NCI-H1930 (cell line): ENCODE results near the gene RHEB.

ENCODE experiments used
- DNase-seq, 2 experiments: peaks; one replicate each; lab custom pipeline; 2025; lab: John Stamatoyannopoulos, UW

The RHEB gene

DNA sequence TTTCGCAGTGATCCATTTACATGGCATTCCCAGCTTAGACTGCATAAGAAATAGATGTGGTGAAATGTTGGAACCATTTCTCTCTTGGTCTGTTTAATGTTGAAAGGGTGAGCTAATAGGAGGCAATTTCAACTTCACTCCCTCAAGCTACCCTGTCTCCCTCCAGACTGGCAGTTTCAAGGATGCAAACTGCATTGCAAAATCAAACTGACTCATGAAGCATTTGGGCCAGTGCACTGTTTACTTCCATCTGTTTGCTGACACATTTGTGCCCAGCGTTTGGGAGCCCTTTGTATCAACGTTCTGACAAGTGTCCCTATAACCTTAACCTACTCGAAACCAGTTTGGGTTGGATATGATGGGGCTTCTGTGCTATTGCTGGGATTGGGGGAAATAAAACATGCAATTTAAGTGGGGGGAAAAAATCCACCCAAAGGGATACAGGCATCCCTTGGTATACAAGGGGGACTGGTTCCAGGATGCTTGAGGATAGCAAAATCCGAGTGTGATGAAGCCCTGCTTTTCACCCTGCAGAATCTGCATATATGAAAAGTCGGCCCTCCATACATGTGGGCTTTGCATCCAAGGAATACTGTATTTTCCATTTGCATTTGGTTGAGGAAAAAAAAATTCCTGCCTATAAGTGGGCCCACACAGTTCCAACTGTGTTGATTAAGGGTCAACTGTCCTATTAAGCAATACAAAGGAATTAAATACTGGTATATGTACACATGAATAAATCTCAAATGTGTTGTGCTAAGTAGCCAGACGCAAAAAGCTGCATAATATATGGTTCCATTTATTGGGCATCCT is 15.6 kb downstream of the RHEB start:
- DNase-seq = no peak

DNA sequence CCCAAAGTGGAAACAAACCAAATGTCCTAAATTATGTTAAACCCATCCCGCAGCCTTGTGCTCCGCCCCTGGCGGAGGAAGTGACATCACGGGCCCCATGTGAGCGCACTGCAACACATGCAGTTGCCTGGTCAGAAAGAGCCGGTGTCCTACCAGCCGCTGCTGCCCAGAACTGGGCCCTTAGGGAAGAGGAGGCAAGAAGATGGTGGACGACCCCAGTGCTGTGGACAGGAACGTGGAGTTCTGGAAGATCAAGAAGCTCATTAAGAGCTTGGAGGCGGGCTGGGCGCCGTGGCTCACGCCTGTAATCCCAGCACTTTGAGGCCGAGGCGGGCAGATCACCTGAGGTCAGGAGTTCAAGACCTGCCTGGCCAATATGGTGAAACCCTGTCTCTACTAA is 18.0 kb downstream of the RHEB start:
- DNase-seq = no peak

DNA sequence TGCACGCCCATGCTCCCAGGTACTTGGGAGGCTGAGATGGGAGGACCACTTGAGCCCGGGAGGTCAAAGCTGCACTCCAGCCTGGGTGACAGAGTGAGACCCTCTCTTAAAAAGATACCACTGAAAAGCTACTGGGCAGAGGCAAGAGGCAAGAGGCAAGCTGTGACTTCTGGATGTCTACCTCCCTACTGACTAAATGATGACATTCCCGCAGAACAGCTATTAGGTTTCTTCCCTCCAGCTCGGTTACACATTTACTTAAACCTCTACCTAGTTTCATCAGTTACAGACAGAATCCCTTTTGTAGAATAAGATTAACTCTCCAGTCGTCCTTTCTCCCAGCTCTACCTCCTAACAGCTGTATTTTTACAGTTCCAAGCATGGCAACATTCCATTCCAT is 21.2 kb downstream of the RHEB start:
- no peak for DNase-seq

DNA sequence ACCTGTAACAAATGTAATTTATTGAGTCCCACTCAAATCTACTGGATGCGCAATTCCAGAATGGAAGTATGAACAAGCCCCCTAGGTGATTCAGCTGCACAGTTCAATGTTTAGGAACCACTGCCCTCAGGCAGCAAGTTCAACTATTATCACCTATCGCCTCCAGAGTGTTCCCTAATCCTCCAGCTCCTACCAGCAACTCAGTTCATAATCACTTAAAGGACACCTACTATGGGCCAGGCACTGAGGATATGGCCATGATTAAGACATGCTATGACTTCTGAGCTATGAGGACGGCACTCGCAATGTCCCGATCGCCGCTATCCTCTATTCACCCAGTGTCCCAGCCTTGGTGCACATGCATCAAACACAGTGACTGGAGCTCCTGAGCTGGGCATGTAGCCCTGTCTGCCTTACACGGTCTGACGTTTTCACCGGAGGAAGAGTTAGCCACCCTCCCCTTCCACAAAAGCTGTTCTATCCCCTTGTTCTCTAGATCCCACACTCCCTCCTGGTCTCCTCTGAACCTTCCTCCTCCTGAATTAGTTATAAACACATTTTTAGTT is 22.3 kb downstream of the RHEB start:
- no peak for DNase-seq

DNA sequence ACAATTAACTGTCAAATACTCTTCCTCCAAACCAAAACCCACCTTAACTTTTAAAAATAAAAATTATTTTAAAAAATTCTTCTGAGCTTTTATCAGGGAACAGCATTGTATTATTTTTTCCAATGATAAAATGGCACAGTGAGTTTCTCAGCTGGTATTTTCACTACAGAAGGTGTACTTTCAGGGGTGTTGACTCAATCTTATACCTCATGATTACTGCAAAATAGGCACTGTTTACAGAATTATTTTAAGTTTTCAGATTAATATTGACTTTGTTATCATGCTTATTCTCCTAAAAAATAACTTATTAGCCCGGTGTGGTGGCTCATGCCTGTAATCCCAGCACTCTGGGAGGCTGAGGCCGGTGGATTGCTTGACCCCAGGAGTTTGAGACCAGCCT is 24.3 kb downstream of the RHEB start:
- DNase-seq = no peak

DNA sequence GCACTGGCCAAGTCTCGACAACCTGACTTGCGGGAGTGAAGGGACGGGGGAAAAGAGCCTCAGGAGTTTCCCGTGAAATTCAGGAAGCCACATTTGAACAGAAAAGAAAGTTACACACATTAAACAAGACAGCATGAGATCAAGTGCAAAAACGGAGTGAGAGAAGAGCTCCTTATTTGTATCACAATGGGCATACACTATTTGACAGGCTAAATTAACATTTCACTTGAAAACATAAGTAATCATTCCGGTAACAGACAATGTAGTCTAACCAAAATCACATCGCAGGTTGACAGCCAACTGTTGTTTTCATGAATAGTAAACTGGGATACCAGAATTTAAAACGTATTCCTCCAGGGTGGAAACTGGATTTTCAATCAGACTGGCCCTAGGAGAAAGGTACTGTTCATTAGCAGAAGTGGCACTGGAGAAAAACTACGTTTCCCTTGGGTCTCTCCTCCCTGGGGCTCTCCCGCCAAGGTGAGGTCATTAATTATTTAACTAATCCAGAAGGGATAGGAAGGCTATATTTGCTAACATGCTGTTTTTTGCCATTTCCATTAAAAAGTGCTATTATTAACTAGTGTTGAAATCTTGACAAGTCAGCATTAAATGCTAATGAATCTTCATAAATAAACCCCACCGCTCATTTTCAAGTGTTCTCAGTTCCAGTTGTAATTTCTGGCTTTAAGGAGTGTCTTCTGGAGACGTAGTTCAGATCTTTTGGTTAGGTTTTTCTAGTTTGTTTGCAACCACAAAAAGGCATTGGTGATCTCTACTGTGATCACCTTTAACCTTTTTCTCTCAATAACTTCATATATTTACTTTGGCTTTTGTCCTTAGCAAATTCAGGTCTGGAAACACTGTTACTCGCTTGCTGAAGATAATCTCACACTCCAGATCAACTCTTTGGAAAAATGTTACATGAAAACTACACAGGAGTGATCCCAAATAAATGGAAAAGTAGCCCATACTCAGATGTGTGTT is 25.1 kb downstream of the RHEB start:
- DNase-seq = no peak

DNA sequence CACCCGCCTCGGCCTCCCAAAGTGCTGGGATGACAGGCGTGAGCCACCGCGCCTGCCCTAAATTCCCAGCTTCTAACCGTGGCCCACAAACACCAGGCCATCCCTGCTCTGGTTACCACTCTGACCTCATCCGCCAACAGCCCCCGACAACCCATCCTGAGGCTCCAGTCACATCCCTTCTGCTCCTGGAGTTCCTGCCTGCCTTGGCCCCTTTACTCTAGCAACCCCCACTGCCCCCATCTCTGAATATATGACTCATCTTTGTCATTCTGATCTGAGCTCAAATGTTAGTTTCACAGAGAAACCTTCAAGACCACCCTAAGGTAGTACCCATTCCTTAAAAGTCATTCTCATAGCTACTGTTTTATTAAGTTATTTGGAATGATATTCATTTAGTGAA is 26.6 kb downstream of the RHEB start:
- DNase-seq = no peak

DNA sequence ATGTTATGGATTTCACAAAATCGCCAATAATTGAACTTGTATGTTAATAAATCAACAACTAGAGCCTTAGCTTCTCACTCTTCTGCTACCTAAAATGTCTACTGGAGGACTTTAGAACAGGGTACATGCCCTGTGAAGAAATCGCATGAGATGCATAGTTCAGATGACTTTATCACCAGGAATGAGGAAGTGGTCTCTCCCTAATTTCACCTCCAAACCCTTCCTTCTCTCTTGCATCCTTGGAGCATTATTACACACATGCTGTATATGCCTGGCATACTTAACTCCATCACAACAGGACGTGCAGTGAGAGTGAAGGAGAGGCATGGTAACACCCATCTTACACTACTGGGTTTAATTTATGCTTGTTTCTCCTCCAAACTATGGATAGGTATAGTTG is 27.8 kb downstream of the RHEB start:
- DNase-seq = no peak

DNA sequence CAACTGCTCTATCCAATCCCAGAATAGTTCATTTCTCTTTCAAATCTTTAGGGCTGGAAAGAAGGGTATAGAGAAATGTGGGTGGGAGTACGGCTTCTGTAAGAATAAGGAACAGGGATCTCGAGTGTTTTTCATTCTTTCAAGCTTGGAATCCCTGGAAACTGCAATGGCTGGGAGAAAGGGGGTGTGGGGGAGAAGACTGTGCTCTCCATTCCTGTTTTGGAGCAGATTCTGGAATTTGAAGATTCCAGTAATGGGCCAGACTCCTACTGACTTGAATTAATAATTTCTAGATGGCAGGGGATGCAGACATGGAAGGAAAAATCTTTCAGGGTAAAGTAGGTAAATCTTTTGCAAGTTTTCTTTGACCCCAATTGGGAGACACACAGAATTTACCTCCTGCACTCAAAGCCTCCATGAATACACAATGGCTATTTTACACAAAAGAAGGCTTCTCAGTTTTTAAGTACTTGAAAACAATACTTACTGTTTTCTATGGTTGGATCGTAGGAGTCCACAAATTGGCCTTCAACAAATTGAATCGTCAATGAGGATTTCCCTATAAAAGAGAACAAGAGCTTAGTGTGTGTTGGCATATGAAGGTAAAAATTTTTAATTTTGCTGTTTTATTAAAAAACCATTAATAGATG is 29.1 kb downstream of the RHEB start:
- DNase-seq = no peak

DNA sequence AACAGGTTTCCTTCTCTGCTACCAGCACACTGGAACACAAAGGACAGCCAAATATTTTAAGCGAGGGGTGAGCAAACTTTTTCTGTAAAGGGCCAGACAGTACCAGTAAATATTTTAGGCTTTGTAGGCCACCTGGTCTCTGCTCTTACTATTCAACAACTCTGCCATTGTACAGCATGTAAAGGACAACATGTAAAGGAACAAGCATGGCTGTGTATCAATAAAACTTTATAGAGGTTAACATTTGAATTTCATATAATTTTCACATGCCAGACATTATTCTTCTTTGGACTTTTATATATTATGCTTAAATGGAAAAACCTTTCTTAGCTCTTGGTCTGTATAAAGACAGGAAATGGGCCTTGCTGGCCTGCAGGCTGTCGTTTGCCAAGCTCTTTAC is 30.2 kb downstream of the RHEB start:
- DNase-seq = no peak

DNA sequence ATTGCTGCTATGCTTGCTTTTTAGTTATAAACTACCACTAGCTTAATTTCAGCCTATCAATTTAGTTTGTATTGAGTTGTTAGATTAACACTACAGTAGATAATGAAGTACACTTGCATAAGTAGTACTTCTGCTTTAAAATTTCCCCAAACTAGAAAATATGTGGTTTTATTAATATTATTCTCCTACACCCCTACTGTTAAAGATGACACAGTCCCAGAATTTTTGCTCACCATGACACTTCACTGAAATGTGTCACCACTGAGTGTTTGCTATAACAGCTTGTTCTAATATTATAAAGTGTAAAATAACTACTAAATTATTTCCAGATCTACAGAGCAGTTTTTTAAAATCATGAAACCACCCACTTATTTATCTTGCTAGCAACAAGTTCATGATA is 31.6 kb downstream of the RHEB start:
- no peak for DNase-seq

DNA sequence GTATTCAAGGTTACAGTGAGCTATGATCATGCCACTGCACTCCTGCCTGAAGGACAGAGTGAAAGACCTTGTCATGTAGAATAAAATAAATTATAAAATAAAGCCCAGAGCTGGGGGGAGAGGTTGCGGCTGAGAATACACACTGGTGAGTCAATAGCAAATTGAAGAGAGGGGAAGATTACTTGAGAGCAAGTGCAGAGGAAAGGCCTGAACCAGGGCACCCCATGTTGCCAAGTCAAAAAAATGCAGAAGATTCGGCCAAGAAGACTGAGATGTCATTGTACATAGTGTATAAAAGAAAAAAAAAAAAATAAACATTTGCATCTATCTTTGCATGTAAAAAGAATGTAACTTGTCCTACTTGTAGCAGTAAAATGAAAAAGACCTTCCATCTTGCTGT is 32.5 kb downstream of the RHEB start:
- no peak for DNase-seq

DNA sequence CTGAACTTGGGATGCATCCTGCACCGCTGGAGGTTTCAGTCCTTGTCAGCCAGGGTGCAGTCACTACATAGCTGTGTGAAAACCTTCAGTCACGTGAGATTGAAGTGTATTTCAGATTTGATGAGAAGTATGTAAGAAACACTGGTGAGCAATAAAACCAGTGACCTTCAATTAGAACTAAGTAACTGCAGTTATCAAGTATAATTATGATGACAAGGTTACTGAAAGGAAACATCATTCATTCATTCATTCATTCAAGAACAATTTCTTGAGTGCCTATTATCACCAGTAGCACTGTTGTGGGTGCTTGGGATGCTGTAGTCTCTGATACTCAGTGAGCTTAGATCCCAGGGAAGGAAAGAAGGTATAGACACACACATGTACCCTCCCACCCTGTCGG is 33.6 kb downstream of the RHEB start:
- DNase-seq = no peak

DNA sequence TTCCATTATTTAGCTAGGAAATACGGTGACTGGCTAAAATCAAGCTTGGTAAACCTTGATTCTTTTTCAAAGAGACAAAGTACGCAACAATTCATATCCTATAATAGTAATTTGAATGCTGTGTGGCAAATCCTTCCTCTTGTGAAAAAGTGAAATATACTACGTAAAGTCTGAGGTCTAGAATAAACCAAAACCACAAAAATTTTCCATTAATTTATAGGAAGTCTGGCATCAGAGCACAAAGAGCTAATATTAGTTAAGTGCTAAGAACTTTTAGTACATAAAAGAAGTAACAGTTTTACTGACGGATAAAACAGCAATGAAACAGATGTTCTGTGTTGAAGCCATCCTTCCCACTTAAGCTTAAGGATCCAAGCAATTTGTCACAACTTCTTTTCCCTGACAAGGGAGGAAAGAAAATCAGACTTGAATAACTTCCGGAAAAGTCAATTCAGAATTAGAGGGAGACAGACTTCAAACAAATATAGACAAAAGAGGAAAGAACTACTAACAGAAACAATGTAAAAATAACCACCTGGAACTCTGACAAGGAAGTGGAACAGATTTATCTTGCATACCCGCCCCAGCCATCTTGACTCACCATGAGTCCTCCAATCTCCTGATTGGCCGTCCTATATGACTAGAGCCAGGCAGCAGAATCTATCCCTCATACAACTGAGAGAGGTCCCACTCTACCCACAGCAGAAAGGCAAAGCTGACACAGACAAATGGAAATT is 34.6 kb downstream of the RHEB start:
- no peak for DNase-seq

DNA sequence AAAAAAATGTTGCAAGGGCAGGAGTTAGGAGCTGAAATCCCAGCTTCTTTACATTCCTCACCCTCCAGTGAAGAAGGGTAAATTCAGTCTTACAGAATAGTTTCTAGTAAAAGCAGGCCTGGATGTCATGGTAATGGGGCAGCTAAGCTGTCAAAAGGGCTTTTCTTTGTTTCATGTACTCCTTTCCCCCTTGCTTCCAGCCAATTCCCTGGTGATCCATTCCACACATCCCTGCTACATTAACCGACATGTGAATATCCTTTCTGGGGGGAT is 36.0 kb downstream of the RHEB start:
- no peak for DNase-seq

DNA sequence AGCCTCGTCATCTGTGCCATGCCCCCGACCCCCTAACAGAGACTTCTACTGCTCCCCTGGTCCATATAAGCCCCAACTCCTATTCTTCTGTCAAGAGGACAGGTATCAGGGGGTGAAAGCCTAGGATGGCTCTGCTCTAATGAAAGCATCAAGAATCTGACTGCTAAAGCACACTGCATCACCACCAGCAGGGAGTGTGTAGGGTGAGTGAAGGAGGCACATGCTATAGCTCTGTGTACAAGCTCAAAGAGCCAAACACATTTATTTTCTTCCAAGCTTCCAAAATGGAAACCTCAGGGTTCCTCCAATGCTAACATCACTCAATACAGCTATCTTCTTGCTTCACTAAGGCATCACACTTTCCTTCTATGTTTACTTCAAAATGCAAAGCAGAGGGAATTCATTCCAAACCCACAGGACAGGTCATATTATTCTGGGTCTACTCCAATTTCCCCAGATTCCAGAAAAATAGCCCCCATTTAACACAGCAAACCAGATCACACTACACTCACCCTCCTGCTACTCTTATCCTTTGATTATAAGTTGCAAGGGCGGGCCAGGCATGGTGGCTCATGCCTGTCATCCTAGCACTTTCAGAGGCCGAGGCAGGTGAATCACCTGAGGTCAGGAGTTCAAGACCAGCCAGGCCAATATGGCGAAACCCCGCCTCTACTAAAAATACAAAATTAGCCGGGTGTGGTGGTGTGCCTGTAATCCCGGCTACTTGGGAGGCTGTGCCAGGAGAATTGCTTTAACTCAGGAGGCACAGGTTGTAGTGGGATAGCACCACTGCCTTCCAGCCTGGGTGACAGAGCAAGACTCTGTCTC is 36.6 kb downstream of the RHEB start:
- no peak for DNase-seq

DNA sequence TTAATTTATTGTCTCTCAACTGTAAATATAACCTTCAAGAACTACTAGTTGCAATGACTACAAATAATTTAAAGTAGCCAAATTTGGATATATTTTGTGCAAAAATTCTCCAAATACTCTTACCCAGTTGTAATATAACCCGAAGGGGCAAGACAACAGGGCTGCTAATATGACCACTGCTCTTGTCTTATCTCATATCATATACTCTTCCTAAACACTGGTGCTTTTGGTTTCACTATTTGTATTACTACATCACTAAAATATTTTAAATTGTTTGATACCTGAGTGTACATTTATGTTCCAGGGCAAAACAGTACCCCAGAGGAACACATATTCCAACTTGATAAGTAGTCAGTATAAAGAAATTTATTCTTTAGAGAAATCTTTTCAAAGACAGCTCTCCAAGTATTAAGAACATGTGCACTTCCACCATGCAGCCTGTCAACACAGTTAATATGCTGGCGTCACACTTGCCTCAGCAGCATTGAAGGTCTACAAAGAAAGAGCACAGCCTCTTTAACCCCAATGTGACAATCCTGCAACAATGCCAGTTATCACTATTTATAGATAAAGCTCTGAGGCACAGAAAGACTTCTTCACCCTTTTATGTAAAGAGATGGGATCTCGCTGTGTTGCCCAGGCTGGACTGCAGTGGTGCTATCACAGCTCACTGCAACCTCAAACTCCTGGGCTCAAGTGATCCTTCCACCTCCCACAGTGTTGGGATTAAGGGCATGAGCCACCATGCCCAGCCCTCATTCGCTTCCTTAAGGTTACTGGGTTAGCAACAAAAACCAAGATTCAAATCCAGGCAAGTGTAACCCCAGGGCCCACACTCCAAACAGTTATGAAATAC is 37.8 kb downstream of the RHEB start:
- DNase-seq = no peak

DNA sequence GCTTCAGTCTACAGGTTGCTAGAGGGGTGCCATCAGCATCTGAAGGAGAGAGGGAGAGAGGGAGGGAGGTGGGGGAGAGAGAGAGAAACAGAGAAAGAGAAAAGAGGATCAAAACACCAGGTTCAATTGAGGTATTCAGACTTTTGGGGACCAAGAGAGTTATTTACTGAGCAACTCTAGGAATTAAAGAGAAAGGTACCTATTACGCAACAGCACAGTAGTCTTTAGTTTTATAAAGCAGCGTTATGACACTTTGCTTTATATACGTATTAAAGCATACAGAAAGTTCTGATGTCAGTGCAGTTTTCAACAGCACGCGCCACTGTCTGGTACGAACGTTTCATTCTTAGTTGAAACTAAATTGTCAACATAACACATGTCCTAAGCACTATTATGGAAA is 41.8 kb downstream of the RHEB start:
- DNase-seq = no peak

DNA sequence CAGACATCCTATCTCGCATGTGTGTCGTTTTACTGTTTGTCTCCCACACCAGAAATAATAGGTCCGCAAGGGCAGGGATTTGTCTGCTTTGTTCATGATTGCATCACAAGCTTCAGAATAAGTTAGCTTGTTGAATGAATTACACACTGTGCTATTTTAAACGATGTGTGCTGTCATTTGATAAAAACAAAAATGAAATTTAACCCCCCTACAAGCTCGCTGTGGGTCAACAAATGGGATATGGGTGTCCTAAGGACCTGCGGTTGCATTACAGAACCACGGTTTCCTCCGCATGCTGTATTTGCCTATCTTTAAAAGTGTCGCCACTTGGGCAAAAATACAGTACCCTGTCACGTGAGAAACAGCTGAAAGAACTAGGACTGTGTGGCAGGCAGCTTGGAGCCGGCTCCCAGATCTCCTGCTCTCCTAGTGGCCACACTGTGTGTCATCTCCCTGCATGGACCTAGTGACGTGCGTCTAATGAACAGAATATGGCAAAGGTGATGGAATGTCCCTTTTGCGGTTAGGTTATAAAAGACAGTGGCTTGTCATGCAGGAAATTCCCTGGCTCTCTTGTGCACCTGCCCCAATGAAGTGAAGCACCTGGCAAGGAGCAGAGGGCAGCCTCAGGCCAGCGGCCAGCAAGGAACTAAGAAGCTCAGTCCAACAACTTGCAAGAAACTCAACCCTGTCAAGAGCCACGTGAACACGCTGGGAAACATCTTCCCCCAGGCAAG is 46.9 kb downstream of the RHEB start:
- DNase-seq = no peak
